GM12878 (cell line): ENCODE results near the gene IL17B.

ENCODE experiments used
- ATF3 ChIP-seq: IDR thresholded peaks from 2 replicates; pipeline ENCODE4 v1.6.1; 2011; ENCODE audit warnings: low read depth, mild to moderate bottlenecking, low read length, moderate library complexity, borderline replicate concordance; ENCODE audit errors: extremely low read depth
- CTCF ChIP-seq, 3 experiments: IDR thresholded peaks in 2 of 3; conservative IDR thresholded peaks in 1 of 3; 2 replicates each; pipeline ENCODE4 v1.5.1; 2011; ENCODE audit warnings: low read depth in 3 of 3, low read length in 3 of 3, mild to moderate bottlenecking in 3 of 3, control low read depth in 2 of 3, moderate library complexity in 2 of 3, inconsistent platforms in 1 of 3, mixed read lengths in 1 of 3; ENCODE audit not compliant: control insufficient read depth in 2 of 3, insufficient read depth in 1 of 3; ENCODE audit errors: extremely low read depth in 1 of 3
- ELK1 ChIP-seq: IDR thresholded peaks from 2 replicates; pipeline ENCODE4 v1.6.1; 2012; ENCODE audit warnings: low read depth, low read length, improper control_type of control experiment
- EZH2 ChIP-seq: IDR thresholded peaks from 2 replicates; pipeline ENCODE4 v1.6.1; 2012; ENCODE audit warnings: low read depth, mild to moderate bottlenecking, control low read depth, inconsistent platforms, low read length, borderline replicate concordance; ENCODE audit not compliant: control insufficient read depth
- HDAC2 ChIP-seq: fragments of 200-600 bp; sonication (generic); IDR thresholded peaks from 2 replicates; pipeline ENCODE4 v1.6.1; 2017
- JUND ChIP-seq: IDR thresholded peaks from 2 replicates; pipeline ENCODE4 v1.6.1; 2012; ENCODE audit warnings: low read depth, mild to moderate bottlenecking, low read length, improper control_type of control experiment, moderate library complexity
- NRF1 ChIP-seq: conservative IDR thresholded peaks from 2 replicates; pipeline ENCODE4 v1.6.1; 2011; ENCODE audit warnings: mild to moderate bottlenecking, low read depth, low read length, improper control_type of control experiment
- POLR2A ChIP-seq: IDR thresholded peaks from 2 replicates; pipeline ENCODE4 v1.6.1; 2011; ENCODE audit warnings: low read depth, mild to moderate bottlenecking, low read length
- RBBP5 ChIP-seq: fragments of 200-600 bp; sonication (generic); conservative IDR thresholded peaks from 2 replicates; pipeline ENCODE4 v1.6.1; 2016
- SIN3A ChIP-seq: IDR thresholded peaks from 2 replicates; pipeline ENCODE4 v1.6.1; 2012; ENCODE audit warnings: low read depth, low read length, improper control_type of control experiment
- SP1 ChIP-seq: IDR thresholded peaks from one replicate; pipeline ENCODE4 v1.6.1; 2011; ENCODE audit warnings: low read depth, low read length
- TAF1 ChIP-seq: IDR thresholded peaks from 2 replicates; pipeline ENCODE4 v1.6.1; 2011; ENCODE audit warnings: mild to moderate bottlenecking, low read depth, low read length, borderline replicate concordance

- TF ChIP-seq SIN3A (no peak), SP1 (no peak), RBBP5 (no peak), EZH2 (no peak), JUND (no peak), CTCF (IDR thresholded peaks at IDR 0.05 in 2 of 3, conservative IDR thresholded peaks at IDR 0.05 in 1 of 3; ENCODE audit: control insufficient read depth in 2 of 3, extremely low read depth in 1 of 3, insufficient read depth in 1 of 3, low read depth in 3 of 3, low read length in 3 of 3) (no peak), POLR2A (no peak), HDAC2 (no peak), TAF1 (no peak), NRF1 (no peak), ELK1 (no peak), ATF3 (no peak)
Observed at GRCh38 chr5:149388498-149389190, 9.6 kb upstream of the IL17B start.
